ENCODE data around the gene HAL.

DNA sequence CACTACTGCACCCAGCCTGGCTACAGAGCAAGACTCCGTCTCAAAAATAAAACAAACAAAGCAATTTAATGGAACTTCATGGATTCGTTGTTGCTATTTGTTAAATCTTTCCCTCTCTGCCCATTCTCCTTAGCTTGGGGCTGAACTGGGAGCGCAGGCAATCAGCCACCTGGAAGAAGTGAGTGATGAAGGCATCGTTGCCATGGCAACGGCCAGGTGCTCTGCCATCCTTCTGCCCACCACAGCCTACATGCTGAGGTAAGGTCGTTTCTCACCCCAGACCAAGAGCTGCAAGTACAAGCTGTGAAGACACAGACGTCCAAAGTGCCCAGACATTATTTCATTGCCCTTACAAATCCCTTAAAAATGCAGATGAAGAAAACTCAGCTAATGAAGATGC is 33.9 kb downstream of the HAL start:
- TF ChIP-seq, protein P1, sequence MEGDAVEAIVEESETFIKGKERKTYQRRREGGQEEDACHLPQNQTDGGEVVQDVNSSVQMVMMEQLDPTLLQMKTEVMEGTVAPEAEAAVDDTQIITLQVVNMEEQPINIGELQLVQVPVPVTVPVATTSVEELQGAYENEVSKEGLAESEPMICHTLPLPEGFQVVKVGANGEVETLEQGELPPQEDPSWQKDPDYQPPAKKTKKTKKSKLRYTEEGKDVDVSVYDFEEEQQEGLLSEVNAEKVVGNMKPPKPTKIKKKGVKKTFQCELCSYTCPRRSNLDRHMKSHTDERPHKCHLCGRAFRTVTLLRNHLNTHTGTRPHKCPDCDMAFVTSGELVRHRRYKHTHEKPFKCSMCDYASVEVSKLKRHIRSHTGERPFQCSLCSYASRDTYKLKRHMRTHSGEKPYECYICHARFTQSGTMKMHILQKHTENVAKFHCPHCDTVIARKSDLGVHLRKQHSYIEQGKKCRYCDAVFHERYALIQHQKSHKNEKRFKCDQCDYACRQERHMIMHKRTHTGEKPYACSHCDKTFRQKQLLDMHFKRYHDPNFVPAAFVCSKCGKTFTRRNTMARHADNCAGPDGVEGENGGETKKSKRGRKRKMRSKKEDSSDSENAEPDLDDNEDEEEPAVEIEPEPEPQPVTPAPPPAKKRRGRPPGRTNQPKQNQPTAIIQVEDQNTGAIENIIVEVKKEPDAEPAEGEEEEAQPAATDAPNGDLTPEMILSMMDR (IDR thresholded peaks at IDR 0.05 in 2 of 3, conservative IDR thresholded peaks at IDR 0.05 in 1 of 3; ENCODE audit: control insufficient read depth in 2 of 3, extremely low read depth in 1 of 3, insufficient read depth in 1 of 3, low read depth in 3 of 3, low read length in 3 of 3) = no peak
- TF ChIP-seq CEBPB (IDR thresholded peaks at IDR 0.05; ENCODE audit: borderline replicate concordance in 1 of 2, low read depth in 2 of 2, low read length in 2 of 2) (no peak), DPF2 (IDR thresholded peaks at IDR 0.05) (no peak), RAD21 (IDR thresholded peaks at IDR 0.05; ENCODE audit: insufficient read depth, low read depth, low read length) (no peak), EP300 (IDR thresholded peaks at IDR 0.05; ENCODE audit: borderline replicate concordance in 1 of 2, control insufficient read depth in 1 of 2, low read depth in 2 of 2, low read length in 2 of 2) (no peak), POU2F2 (IDR thresholded peaks at IDR 0.05; ENCODE audit: borderline replicate concordance, low read depth, low read length) (no peak), POLR2AphosphoS5 (IDR thresholded peaks at IDR 0.05; ENCODE audit: low read length) (no peak), BHLHE40 (IDR thresholded peaks at IDR 0.05; ENCODE audit: borderline replicate concordance in 1 of 2, low read depth in 2 of 2, low read length in 1 of 2) (no peak)
- TF ChIP-seq, protein P2, sequence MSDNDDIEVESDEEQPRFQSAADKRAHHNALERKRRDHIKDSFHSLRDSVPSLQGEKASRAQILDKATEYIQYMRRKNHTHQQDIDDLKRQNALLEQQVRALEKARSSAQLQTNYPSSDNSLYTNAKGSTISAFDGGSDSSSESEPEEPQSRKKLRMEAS (IDR thresholded peaks at IDR 0.05; ENCODE audit: low read depth, low read length) = no peak

Measured in GM12878 (cell line).